ENCODE data around the gene HNRNPF.

DNA sequence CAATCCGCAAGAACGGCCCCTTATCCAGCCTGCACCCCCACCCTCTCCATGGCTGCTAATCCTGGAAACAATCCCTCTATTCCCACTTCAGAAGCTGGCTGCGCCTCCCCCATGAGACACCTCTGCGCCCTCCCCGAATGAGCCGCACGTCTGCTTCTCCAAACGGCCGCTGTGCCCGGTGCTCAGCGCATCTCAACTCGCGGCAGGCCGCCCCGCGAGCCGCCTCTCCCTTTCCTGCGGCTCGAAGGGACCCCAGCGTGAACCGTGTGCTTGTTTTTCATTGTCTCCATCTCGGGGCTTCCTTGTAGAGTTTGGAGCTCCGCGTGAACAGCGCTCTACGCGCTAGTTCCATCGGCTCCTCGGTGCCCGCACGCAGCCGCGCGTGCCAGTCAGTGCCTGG, 58.3 kb downstream of the HNRNPF start:
- TF ChIP-seq EZH2phosphoT487 (IDR thresholded peaks at IDR 0.05; ENCODE audit: insufficient read depth, low read depth) = no peak
- TF ChIP-seq EZH2 (IDR thresholded peaks at IDR 0.05; ENCODE audit: insufficient read depth, poor library complexity, severe bottlenecking) = no peak
